Measurements from ENCODE around the gene HSP90AB1. TPM values are rescaled to one million over a fixed set of nuclear protein-coding genes. Genes with fewer than 3 reads are reported as not detected.

Gene HSP90AB1
- total and polyA plus RNA-seq, 11 donors: 375 to 1,040 (median 857) TPM

DNA sequence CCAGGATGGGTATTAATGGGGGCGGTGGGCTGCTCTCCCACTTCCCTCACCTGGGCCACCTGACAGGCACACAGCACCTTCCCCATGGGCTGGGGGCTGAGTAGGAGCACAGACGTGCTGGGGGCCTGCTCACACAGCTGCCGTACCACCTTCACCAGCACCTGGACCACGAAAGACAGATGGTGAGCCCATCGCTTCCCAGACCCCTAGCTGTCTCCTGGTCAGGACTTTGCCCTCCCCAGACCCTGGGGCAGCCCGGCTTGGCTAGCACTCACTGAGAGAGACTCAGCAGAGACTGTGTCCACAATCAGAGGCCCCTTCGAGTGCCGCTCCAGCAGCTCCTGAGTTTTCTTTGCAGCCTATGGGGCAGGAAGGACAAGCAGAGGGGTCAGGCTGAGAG lies 54.2 kb downstream of the HSP90AB1 start:
- peaks cover 0 to 18% (median 13%) of the 10 kb centered on the region in 12 donors for H3K4me1 ChIP-seq
- WGBS, 4 donors: 91 to 92% (median 92%) methylated on average over 8 of the region's 8 CpGs
- H3K27ac ChIP-seq: no peak overlapping the region
- peaks cover 0 to 62% (median 56%) of the 10 kb centered on the region in 9 donors for H3K36me3 ChIP-seq
- no peaks in the 10 kb centered on the region for H3K9me3 ChIP-seq
- H3K27me3 ChIP-seq: peaks cover 3 to 18% (median 15%) of the 10 kb centered on the region in 9 donors
- ATAC-seq: no peak
- H3K4me3 ChIP-seq: no peak overlapping the region
- TF ChIP-seq, protein P1, sequence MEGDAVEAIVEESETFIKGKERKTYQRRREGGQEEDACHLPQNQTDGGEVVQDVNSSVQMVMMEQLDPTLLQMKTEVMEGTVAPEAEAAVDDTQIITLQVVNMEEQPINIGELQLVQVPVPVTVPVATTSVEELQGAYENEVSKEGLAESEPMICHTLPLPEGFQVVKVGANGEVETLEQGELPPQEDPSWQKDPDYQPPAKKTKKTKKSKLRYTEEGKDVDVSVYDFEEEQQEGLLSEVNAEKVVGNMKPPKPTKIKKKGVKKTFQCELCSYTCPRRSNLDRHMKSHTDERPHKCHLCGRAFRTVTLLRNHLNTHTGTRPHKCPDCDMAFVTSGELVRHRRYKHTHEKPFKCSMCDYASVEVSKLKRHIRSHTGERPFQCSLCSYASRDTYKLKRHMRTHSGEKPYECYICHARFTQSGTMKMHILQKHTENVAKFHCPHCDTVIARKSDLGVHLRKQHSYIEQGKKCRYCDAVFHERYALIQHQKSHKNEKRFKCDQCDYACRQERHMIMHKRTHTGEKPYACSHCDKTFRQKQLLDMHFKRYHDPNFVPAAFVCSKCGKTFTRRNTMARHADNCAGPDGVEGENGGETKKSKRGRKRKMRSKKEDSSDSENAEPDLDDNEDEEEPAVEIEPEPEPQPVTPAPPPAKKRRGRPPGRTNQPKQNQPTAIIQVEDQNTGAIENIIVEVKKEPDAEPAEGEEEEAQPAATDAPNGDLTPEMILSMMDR (IDR thresholded peaks at IDR 0.05): no peak
- TF ChIP-seq POLR2A (IDR thresholded peaks at IDR 0.05): no peak
- DNase-seq: no peak
- intact Hi-C loops (cut with DNase I): loop anchor here in 2 of 10 donors (5.0 kb wide), 1 partner anchor 34 kb away; the partner anchor contains the start of gene NFKBIE (in 2 of the 2)

DNA sequence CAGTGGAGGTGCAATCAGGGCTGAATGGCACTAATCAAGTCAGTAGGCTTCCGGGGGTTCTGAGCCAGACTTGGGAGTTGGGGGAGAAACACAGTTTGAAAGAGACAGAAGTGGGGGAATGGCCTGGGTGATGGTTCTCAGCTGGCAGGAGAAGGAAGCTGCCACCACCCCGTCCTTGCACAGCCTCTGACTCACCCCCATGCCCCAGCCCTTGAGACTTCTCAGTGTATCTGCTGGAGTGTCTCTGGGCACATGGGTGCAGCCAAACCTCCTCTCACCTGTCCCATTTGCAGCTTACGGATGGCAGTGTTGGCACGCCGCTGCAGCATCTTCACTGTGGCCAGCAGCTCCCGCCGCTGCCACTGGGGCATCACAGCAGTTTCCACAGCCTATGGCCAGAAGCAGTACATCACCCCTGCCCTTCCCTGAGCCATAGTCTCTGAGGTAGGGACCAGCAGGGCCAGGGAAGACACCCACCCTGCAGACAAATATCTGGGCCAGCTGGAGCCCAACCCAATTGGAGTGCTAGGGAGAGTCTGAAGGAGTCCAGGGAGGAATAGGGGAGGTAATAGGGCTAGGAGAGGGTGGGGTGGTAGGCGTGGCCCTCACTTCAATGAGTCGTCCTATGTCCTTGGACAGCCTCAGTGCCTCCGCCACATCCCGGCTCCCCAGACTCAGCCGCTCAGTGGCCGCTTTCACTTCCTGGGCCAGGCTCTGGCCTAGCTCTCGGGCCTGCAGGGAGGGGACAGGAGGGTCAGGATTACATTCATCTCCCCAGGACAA lies 55.1 kb downstream of the HSP90AB1 start:
- H3K27me3 ChIP-seq: peaks cover 0 to 10% (median 7%) of the 10 kb centered on the region in 9 donors
- intact Hi-C loops (cut with DNase I): loop anchor here in 2 of 10 donors (5.0 kb wide), 1 partner anchor 35 kb away; the partner anchor contains the start of gene NFKBIE (in 2 of the 2)
- TF ChIP-seq, protein P1 (IDR thresholded peaks at IDR 0.05): no peak
- no peak for TF ChIP-seq POLR2A (IDR thresholded peaks at IDR 0.05)
- DNase-seq (no peak), ATAC-seq (no peak)
- H3K4me3 ChIP-seq: no peak overlapping the region
- no peaks in the 10 kb centered on the region for H3K9me3 ChIP-seq
- H3K27ac ChIP-seq: no peak overlapping the region
- peaks cover 0 to 70% (median 64%) of the 10 kb centered on the region in 9 donors for H3K36me3 ChIP-seq
- 91 to 94% (median 93%) methylated on average over 12 to 14 of the region's 14 CpGs for WGBS, 4 donors
- H3K4me1 ChIP-seq: peaks cover 0 to 13% (median 10%) of the 10 kb centered on the region in 12 donors

DNA sequence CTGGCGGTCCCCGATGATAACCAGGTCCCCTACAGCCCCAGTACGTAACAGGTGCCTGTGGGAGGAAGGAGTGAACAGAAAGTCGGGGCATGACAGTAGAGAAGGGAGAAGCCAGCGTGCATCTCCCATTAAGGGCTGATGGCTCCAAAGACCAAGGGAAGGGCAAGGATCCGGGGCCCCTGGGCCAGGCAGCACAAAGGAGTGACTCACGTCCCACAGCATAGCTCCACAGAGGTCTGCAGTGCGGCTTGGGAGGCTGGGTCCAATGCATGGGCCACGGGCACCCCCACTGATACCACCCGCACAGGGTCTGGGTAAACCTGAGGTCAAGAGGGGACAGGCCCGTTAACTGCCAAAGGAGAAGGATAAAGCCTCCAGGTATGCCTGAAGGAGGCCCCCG lies 56.0 kb downstream of the HSP90AB1 start:
- Histone ChIP-seq H3K27ac (no peak overlapping the region), H3K27me3 (peaks cover 0 to 1% (median 0%) of the 10 kb centered on the region in 9 donors), H3K4me1 (peaks cover 0 to 4% (median 2%) of the 10 kb centered on the region in 12 donors), H3K4me3 (no peak overlapping the region), H3K36me3 (peaks cover 0 to 79% (median 72%) of the 10 kb centered on the region in 9 donors), H3K9me3 (no peaks in the 10 kb centered on the region)
- intact Hi-C loops (cut with DNase I): loop anchor here in 2 of 10 donors (5.0 kb wide), 1 partner anchor 36 kb away; the partner anchor contains the start of gene NFKBIE (in 2 of the 2)
- 88 to 97% (median 91%) methylated on average over 9 to 12 of the region's 12 CpGs for WGBS, 4 donors
- DNase-seq: no peak
- ATAC-seq: no peak
- TF ChIP-seq POLR2A (IDR thresholded peaks at IDR 0.05): no peak
- TF ChIP-seq, protein P1 (IDR thresholded peaks at IDR 0.05): no peak

MicroRNAs within 50 kb of the gene (microRNA counts, 767-probe panel; counts per million panel counts)
- 71.6 to 309 counts per million in 2 donors for microRNA hsa-miR-4647

Other genes with a start within 250 kb of the HSP90AB1 start
- 10 to 100 TPM; 35.3 to 60.2 (median 44.1) TPM for gene MRPL14, start 119.6 kb upstream of the HSP90AB1 start, total RNA-seq
- 10 to 100 TPM; 40.5 to 72.9 TPM for gene MRPL14, start 119.6 kb upstream of the HSP90AB1 start, polyA plus RNA-seq
- 10 to 100 TPM; 36.2 to 52.9 (median 43.0) TPM for gene TMEM63B, start 119.5 kb upstream of the HSP90AB1 start, total RNA-seq
- gene TMEM63B, start 119.5 kb upstream of the HSP90AB1 start, polyA plus RNA-seq: 10 to 100 TPM; 26.2 to 37.0 TPM
- gene CAPN11, start 88.3 kb upstream of the HSP90AB1 start, total RNA-seq: 1 to 10 TPM in 2 of 9 donors, under 1 TPM in 4, not detected in 3; 0.23 to 1.8 (median 0.44) TPM
- under 1 TPM; 0.08 to 0.35 TPM for gene CAPN11, start 88.3 kb upstream of the HSP90AB1 start, polyA plus RNA-seq
- under 1 TPM in 6 of 9 donors, not detected in 3; 0.31 to 0.96 (median 0.68) TPM for gene MYMX, start 30.2 kb upstream of the HSP90AB1 start, total RNA-seq
- under 1 TPM in 1 of 2 donors, not detected in 1; 0.42 TPM for gene MYMX, start 30.2 kb upstream of the HSP90AB1 start, polyA plus RNA-seq
- gene SLC29A1, start 23.5 kb upstream of the HSP90AB1 start, total RNA-seq: 100 to 1,000 TPM in 8 of 9 donors, 10 to 100 TPM in 1; 94.9 to 319 (median 136) TPM
- 10 to 100 TPM; 48.0 to 77.5 TPM for gene SLC29A1, start 23.5 kb upstream of the HSP90AB1 start, polyA plus RNA-seq
- gene SLC35B2, start 10.4 kb downstream of the HSP90AB1 start, total RNA-seq: 10 to 100 TPM; 18.1 to 35.6 (median 26.4) TPM
- gene SLC35B2, start 10.4 kb downstream of the HSP90AB1 start, polyA plus RNA-seq: 10 to 100 TPM; 10.2 to 36.7 TPM
- 10 to 100 TPM in 1 of 9 donors, 1 to 10 TPM in 8; 2.5 to 13.1 (median 3.8) TPM for gene NFKBIE, start 18.4 kb downstream of the HSP90AB1 start, total RNA-seq
- 1 to 10 TPM; 4.0 to 5.8 TPM for gene NFKBIE, start 18.4 kb downstream of the HSP90AB1 start, polyA plus RNA-seq
- gene TMEM151B, start 23.3 kb downstream of the HSP90AB1 start, total RNA-seq: 1 to 10 TPM in 1 of 9 donors, under 1 TPM in 4, not detected in 4; 0.21 to 5.3 (median 0.45) TPM
- 1 to 10 TPM in 1 of 2 donors, under 1 TPM in 1; 0.37 to 1.4 TPM for gene TMEM151B, start 23.3 kb downstream of the HSP90AB1 start, polyA plus RNA-seq
- gene AARS2, start 66.2 kb downstream of the HSP90AB1 start, total RNA-seq: 1 to 10 TPM; 5.0 to 9.8 (median 7.6) TPM
- 1 to 10 TPM; 4.1 to 7.6 TPM for gene AARS2, start 66.2 kb downstream of the HSP90AB1 start, polyA plus RNA-seq
- gene SPATS1, start 95.5 kb downstream of the HSP90AB1 start, total RNA-seq: not detected
- not detected for gene SPATS1, start 95.5 kb downstream of the HSP90AB1 start, polyA plus RNA-seq
- 10 to 100 TPM; 17.3 to 24.8 (median 18.8) TPM for gene CDC5L, start 140.6 kb downstream of the HSP90AB1 start, total RNA-seq
- 10 to 100 TPM in 1 of 2 donors, 1 to 10 TPM in 1; 5.8 to 15.6 TPM for gene CDC5L, start 140.6 kb downstream of the HSP90AB1 start, polyA plus RNA-seq

Data from heart left ventricle (tissue), 16 donors.